ENCODE measurements around the gene SFTA2. TPM values are rescaled to one million over a fixed set of nuclear protein-coding genes. Genes with fewer than 3 reads are reported as not detected.
A peak's percentile ranks its signal among the peaks of the same experiment; 100 is the strongest.

The SFTA2 gene
- total RNA-seq, 1 experiment from 2014 or later, result not detected

DNA sequence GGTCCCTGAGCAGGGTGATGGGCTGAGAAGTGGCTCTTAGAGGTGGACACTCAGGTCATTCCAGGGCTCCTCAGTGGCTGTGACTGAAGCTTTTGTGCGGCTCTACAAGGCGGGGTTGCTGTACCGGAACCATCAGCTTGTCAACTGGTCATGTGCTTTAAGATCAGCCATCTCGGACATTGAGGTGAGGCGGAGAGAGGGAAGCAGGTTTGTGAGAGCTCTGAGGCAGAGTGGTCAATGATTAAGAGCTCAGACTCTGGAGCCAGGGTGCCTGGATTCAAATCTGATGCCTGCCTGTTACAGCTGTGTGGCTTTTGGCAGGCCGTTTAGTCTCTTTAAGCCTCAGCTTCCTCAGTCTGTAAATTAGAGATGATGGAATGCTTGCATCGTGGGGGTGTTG is 14.9 kb downstream of the SFTA2 start:
- Histone ChIP-seq H3K9ac (ENCODE audit: extremely low read depth, insufficient read length, low read length) (no peak overlapping the region), H4K91ac (ENCODE audit: insufficient read length, low read depth, low read length) (no peak overlapping the region), H3K27ac (ENCODE audit: insufficient read length, low read depth, low read length) (no peak overlapping the region), H2BK5ac (ENCODE audit: insufficient read length, low read length) (no peak overlapping the region), H3K79me2 (ENCODE audit: insufficient read depth, low read length) (no peaks in the 10 kb centered on the region), H2BK15ac (ENCODE audit: low read depth, low read length) (no peak overlapping the region), H3K23ac (ENCODE audit: insufficient read length, low read depth, low read length) (no peak overlapping the region), H2BK20ac (ENCODE audit: low read depth, low read length, poor library complexity, severe bottlenecking) (no peak overlapping the region), H3K4me2 (ENCODE audit: insufficient read depth, insufficient read length, low read length) (no peak overlapping the region), H3K23me2 (ENCODE audit: insufficient read length, low read depth, low read length, poor library complexity, severe bottlenecking) (peaks cover 10% of the 10 kb centered on the region), H2AK5ac (ENCODE audit: insufficient read length, low read length) (no peak overlapping the region), H3K56ac (ENCODE audit: insufficient read length, low read depth, low read length) (no peak overlapping the region), H4K8ac (replicated peaks; ENCODE audit: insufficient read length, low read depth, low read length) (no peak overlapping the region), H3K18ac (ENCODE audit: insufficient read length, low read depth, low read length) (no peak overlapping the region), H3K9me3 (ENCODE audit: control insufficient read depth, low read depth, low read length) (no peaks in the 10 kb centered on the region), H3K4me1 (ENCODE audit: insufficient read depth, low read length) (no peaks in the 10 kb centered on the region), H3K79me1 (ENCODE audit: insufficient read depth, low read depth, low read length, poor library complexity, severe bottlenecking) (no peaks in the 10 kb centered on the region), H3K27me3 (ENCODE audit: insufficient read depth, low read length) (no peaks in the 10 kb centered on the region), H2AFZ (ENCODE audit: low read length) (no peak overlapping the region), H3K4ac (ENCODE audit: low read depth, low read length) (no peak overlapping the region), H2BK120ac (ENCODE audit: low read depth, low read length, poor library complexity, severe bottlenecking) (no peak overlapping the region), H3T11ph (ENCODE audit: low read length) (no peak overlapping the region), H4K5ac (ENCODE audit: insufficient read length, low read depth, low read length) (no peak overlapping the region), H4K20me1 (ENCODE audit: control insufficient read depth, insufficient read depth, insufficient read length) (no peaks in the 10 kb centered on the region), H3K14ac (ENCODE audit: insufficient read depth, low read length) (no peak overlapping the region), H2BK12ac (ENCODE audit: insufficient read length, low read depth, low read length) (no peak overlapping the region)
- TF ChIP-seq, protein P1, sequence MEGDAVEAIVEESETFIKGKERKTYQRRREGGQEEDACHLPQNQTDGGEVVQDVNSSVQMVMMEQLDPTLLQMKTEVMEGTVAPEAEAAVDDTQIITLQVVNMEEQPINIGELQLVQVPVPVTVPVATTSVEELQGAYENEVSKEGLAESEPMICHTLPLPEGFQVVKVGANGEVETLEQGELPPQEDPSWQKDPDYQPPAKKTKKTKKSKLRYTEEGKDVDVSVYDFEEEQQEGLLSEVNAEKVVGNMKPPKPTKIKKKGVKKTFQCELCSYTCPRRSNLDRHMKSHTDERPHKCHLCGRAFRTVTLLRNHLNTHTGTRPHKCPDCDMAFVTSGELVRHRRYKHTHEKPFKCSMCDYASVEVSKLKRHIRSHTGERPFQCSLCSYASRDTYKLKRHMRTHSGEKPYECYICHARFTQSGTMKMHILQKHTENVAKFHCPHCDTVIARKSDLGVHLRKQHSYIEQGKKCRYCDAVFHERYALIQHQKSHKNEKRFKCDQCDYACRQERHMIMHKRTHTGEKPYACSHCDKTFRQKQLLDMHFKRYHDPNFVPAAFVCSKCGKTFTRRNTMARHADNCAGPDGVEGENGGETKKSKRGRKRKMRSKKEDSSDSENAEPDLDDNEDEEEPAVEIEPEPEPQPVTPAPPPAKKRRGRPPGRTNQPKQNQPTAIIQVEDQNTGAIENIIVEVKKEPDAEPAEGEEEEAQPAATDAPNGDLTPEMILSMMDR (conservative IDR thresholded peaks at IDR 0.05), result no peak
- peaks cover 23 to 26% of the 10 kb centered on the region in 2 experiments for H3K4me1 Mint-ChIP-seq
- H3K4me3 Mint-ChIP-seq, result no peak overlapping the region
- H3K9me3 Mint-ChIP-seq, result no peaks in the 10 kb centered on the region
- no peaks in the 10 kb centered on the region; the same call in none of the 2 replicates for H3K27me3 Mint-ChIP-seq (ENCODE audit: low read depth)
- no CpG with 5 or more reads among the region's 7 CpGs for WGBS (ENCODE audit: extremely low coverage, insufficient read length, low lambda C conversion rate)
- peak overlapping the region in 1 of 3 experiments; percentile 71; a peak in 2 of 7 replicates for H3K27ac Mint-ChIP-seq
- DNase-seq, result no peak
- H3K36me3 Mint-ChIP-seq (ENCODE audit: insufficient read depth in 1 of 3, low read depth in 3 of 3), result peaks cover 30 to 78% (median 74%) of the 10 kb centered on the region in 3 experiments

All from H9 (cell line).